A549 (cell line): ENCODE data around the gene GUCA1A. TPM values are rescaled to one million over a fixed set of nuclear protein-coding genes. Genes with fewer than 3 reads are reported as not detected.
"Not testable (repeated sequence)": the region's sequence is repeated elsewhere in the genome, so short reads cannot be mapped to it uniquely, and the experiment has no call there.

Experiments
- ATAC-seq, 2 experiments: fragments of 200-7000 bp in 1 of 2; fragments of >200 bp in 1 of 2; cut with Nextera tagmentation in 1 of 2; cut with Tn5 transposase in 1 of 2; 3 replicates each; pipeline versions ENCODE4 v1.8.0 to v1.9.1; 2018 to 2020; ENCODE audit warnings: mild to moderate bottlenecking in 1 of 2, moderate library complexity in 1 of 2
- CTCF ChIA-PET: fragments of 300-600 bp; sonication (Branson Sonifier 250); formaldehyde crosslinking; extraction: SDS; loops from one replicate; lab custom pipeline; 2021; ENCODE audit warnings: antibody characterized with exemption, inconsistent platforms; lab: Yijun Ruan, JAX
- POLR2A ChIA-PET: fragments of 350-600 bp; formaldehyde crosslinking; extraction: SDS; loops from one replicate; lab custom pipeline; 2021; ENCODE audit warnings: antibody characterized with exemption, inconsistent platforms; lab: Yijun Ruan, JAX
- DNase-seq, 2 experiments: peaks; one replicate each; pipeline versions ENCODE4 v3.0.0 to v3.0.0-alpha.2; 2011 to 2016; ENCODE audit warnings: low read depth in 1 of 2, low spot score in 1 of 2
- FAIRE-seq: peaks from 2 replicates; lab custom pipeline; 2011; peaks lifted over from hg19 to GRCh38; lab: Jason Lieb, UNC
- H3K27ac ChIP-seq, 2 experiments: fragments of >200 bp; sonication (Bioruptor Twin); formaldehyde crosslinking; 3 replicates each; pipeline ENCODE4 v1.5.1; 2016 to 2017
- H3K4me1 ChIP-seq: fragments of >200 bp; sonication (Bioruptor Twin); formaldehyde crosslinking; 3 replicates; pipeline ENCODE4 v1.6.1; 2016
- H3K4me2 ChIP-seq: fragments of >200 bp; sonication (Bioruptor Twin); formaldehyde crosslinking; 3 replicates; pipeline ENCODE4 v1.6.1; 2016
- H3K4me3 ChIP-seq: fragments of >200 bp; sonication (Bioruptor Twin); formaldehyde crosslinking; 3 replicates; pipeline ENCODE4 v1.5.1; 2016
- H3K9me3 ChIP-seq: fragments of >200 bp; sonication (Bioruptor Twin); formaldehyde crosslinking; 3 replicates; pipeline ENCODE4 v1.6.1; 2016
- CBX8 ChIP-seq: fragments of 200-600 bp; sonication (generic); IDR thresholded peaks from 2 replicates; pipeline ENCODE4 v1.6.1; 2016
- FOSB ChIP-seq: fragments of 250-450 bp; sonication (Bioruptor Pico); IDR thresholded peaks from 2 replicates; pipeline ENCODE4 v1.5.0; 2020; ENCODE audit warnings: mild to moderate bottlenecking, moderate library complexity
- FOXS1 ChIP-seq: fragments of 250-450 bp; sonication (Bioruptor Pico); IDR thresholded peaks from 2 replicates; pipeline ENCODE4 v1.5.0; 2020; ENCODE audit warnings: mild to moderate bottlenecking, moderate library complexity
- GATA3 ChIP-seq: IDR thresholded peaks from 2 replicates; pipeline ENCODE4 v1.6.1; 2012; ENCODE audit warnings: borderline replicate concordance
- HEYL ChIP-seq: fragments of 250-450 bp; sonication (Bioruptor Pico); IDR thresholded peaks from 2 replicates; pipeline ENCODE4 v1.8.0; 2021; ENCODE audit warnings: mild to moderate bottlenecking, moderate library complexity
- JUNB ChIP-seq: fragments of >200 bp; sonication (Bioruptor Twin); formaldehyde crosslinking; IDR thresholded peaks from 2 replicates; pipeline ENCODE4 v1.6.1; 2016
- KDM5A ChIP-seq: fragments of 200-600 bp; sonication (generic); IDR thresholded peaks from 2 replicates; pipeline ENCODE4 v1.6.1; 2016; ENCODE audit warnings: antibody characterized with exemption, mild to moderate bottlenecking
- PHF8 ChIP-seq: fragments of 200-600 bp; sonication (generic); IDR thresholded peaks from 2 replicates; pipeline ENCODE4 v1.6.1; 2016; ENCODE audit warnings: low read depth, mild to moderate bottlenecking, antibody characterized with exemption, moderate library complexity, borderline replicate concordance
- POLR2AphosphoS2 ChIP-seq: conservative IDR thresholded peaks from 2 replicates; pipeline ENCODE4 v1.6.1; 2012; ENCODE audit warnings: low read length, improper control_type of control experiment, inconsistent platforms
- RNF2 ChIP-seq: fragments of 200-600 bp; sonication (generic); IDR thresholded peaks from 2 replicates; pipeline ENCODE4 v1.6.1; 2016; ENCODE audit warnings: low read depth, mild to moderate bottlenecking, antibody characterized with exemption, moderate library complexity, borderline replicate concordance
- SMC3 ChIP-seq: fragments of >200 bp; sonication (Bioruptor Twin); formaldehyde crosslinking; IDR thresholded peaks from 3 replicates; pipeline ENCODE4 v1.6.1; 2018; ENCODE audit warnings: inconsistent platforms
- SREBF2 ChIP-seq: fragments of 450-650 bp; IDR thresholded peaks from 2 replicates; pipeline ENCODE4 v1.6.1; 2014; ENCODE audit warnings: mild to moderate bottlenecking, moderate library complexity
- TP53 ChIP-seq: fragments of 250-450 bp; sonication (Bioruptor Pico); IDR thresholded peaks from 2 replicates; pipeline ENCODE4 v1.5.0; 2021; ENCODE audit warnings: mild to moderate bottlenecking, moderate library complexity
- ZFP36 ChIP-seq: fragments of 450-650 bp; IDR thresholded peaks from 2 replicates; pipeline ENCODE4 v1.6.1; 2014; ENCODE audit warnings: borderline replicate concordance; ENCODE audit not compliant: partially characterized antibody
- ZNF302 ChIP-seq: fragments of 250-450 bp; sonication (Bioruptor Pico); IDR thresholded peaks from 2 replicates; pipeline ENCODE4 v1.9.0; 2021; ENCODE audit warnings: inconsistent platforms, mild to moderate bottlenecking, moderate library complexity
- WGBS: methylation state at CpG from one replicate; pipeline ENCODE4 v1.1.6; 2017; ENCODE audit errors: missing lambda C conversion rate; 5-methylcytosine and 5-hydroxymethylcytosine counted together
- polyA plus RNA-seq, 4 experiments: library from polyadenylated mRNA; depleted of rRNA in 3 of 4; stranded (reverse); fragments of >200 nt; fragmentation: RNase III in 1 of 4; extraction: RNeasy Plus Mini Kit Qiagen cat#74134 plus additional on column Dnase treatment in 1 of 4; gene quantifications; 2 replicates in 3 of 4; 3 replicates in 1 of 4; pipeline ENCODE4 v1.2.3, GENCODE V29; 2011 to 2017
- TF ChIP-seq, protein P1 (sequence below): fragments of 450-650 bp; IDR thresholded peaks from 2 replicates; pipeline ENCODE4 v1.6.1; 2014; ENCODE audit warnings: antibody characterized with exemption
- TF ChIP-seq, protein P2 (sequence below): fragments of 200-600 bp; sonication (generic); IDR thresholded peaks from 2 replicates; pipeline ENCODE4 v1.6.1; 2016; ENCODE audit warnings: antibody characterized with exemption, mild to moderate bottlenecking, moderate library complexity

The GUCA1A gene
- polyA plus RNA-seq, 2 of the 4 experiments (the other 2 are of a cell fraction): not detected

DNA sequence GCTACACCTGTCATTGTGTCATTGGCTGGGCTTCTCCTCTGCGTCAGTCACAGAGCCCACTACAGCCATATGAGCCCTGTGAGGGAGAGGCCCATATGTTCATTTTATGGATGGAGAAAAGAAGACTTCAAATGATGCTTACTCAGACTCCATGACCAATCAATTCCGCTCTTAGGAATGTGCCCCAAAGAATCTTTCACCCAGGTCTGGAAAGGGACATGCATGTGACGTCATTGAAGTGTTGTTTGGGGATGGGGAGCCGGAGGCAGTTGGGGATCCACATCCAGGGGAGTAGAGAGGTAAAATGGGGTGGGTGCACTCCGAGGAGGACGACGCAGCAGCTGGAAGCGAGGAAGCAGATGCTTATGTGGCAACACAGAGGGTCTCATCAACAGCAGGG is 21.1 kb upstream of the GUCA1A start:
- ATAC-seq (no peak), FAIRE-seq (no peak), DNase-seq (no peak)
- Histone ChIP-seq H3K9me3 (no peaks in the 10 kb centered on the region), H3K4me3 (no peak overlapping the region), H3K4me1 (0 out of 3 replicates have a peak, but pooled peaks cover 6% of the 10 kb centered on the region), H3K4me2 (no peak overlapping the region), H3K27ac (no peak overlapping the region; a peak in 1 of 6 replicates)
- 91% methylated on average over 8 of the region's 8 CpGs for WGBS
- ChIA-PET POLR2A (no interaction called here), CTCF (interaction anchor here (1.0 to 1.6 kb wide), 2 partner anchors 15 to 48 kb away, joined by 3 to 6 read pairs; no protein-coding TSS in a partner anchor)
- TF ChIP-seq, protein P1, sequence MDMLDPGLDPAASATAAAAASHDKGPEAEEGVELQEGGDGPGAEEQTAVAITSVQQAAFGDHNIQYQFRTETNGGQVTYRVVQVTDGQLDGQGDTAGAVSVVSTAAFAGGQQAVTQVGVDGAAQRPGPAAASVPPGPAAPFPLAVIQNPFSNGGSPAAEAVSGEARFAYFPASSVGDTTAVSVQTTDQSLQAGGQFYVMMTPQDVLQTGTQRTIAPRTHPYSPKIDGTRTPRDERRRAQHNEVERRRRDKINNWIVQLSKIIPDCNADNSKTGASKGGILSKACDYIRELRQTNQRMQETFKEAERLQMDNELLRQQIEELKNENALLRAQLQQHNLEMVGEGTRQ: no peak
- TF ChIP-seq GATA3 (no peak), SMC3 (no peak), HEYL (no peak), RNF2 (no peak), FOXS1 (CRISPR knock-in tag) (no peak), FOSB (no peak), POLR2AphosphoS2 (no peak)
- TF ChIP-seq, protein P2, sequence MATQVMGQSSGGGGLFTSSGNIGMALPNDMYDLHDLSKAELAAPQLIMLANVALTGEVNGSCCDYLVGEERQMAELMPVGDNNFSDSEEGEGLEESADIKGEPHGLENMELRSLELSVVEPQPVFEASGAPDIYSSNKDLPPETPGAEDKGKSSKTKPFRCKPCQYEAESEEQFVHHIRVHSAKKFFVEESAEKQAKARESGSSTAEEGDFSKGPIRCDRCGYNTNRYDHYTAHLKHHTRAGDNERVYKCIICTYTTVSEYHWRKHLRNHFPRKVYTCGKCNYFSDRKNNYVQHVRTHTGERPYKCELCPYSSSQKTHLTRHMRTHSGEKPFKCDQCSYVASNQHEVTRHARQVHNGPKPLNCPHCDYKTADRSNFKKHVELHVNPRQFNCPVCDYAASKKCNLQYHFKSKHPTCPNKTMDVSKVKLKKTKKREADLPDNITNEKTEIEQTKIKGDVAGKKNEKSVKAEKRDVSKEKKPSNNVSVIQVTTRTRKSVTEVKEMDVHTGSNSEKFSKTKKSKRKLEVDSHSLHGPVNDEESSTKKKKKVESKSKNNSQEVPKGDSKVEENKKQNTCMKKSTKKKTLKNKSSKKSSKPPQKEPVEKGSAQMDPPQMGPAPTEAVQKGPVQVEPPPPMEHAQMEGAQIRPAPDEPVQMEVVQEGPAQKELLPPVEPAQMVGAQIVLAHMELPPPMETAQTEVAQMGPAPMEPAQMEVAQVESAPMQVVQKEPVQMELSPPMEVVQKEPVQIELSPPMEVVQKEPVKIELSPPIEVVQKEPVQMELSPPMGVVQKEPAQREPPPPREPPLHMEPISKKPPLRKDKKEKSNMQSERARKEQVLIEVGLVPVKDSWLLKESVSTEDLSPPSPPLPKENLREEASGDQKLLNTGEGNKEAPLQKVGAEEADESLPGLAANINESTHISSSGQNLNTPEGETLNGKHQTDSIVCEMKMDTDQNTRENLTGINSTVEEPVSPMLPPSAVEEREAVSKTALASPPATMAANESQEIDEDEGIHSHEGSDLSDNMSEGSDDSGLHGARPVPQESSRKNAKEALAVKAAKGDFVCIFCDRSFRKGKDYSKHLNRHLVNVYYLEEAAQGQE: no peak
- TF ChIP-seq, all 56 proteins: peak for 0

DNA sequence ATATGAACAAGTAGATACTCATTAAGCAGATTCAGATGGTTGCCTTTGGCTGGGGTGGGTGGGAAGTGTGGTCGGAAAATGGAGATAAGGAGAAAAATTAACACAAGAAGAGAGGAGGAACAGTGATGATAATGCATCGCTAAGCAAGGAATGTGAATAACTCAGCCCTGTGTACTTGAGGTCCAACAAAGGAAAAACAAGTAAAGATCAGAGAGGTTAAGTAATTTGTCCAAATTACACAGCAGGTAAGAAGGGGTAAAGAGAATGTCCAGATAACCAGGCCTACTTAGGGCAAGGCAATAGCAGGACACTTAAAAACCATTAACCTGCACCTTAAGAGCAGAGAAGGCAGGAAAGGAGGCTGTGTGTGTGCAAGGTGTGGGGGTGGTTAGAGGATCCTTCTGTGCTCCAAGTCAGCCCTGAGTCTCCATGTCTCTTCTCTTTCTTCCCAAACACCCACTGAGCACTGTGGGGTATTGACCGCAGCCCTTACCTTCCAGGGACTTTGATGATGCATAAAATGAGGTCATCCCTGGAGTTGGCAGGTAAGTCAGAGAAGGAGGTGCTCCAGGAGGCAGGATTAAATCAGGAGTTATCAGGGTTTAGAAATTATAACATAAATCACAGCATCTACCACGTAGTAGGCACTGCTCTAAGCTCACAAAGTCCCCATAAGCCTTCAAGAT is 20.5 kb upstream of the GUCA1A start:
- TF ChIP-seq ZFP36: peak; percentile 36
- 0 out of 6 replicates have a peak, but pooled peaks of 1 of the 2 experiments have one; percentile 20 for ATAC-seq
- H3K4me3 ChIP-seq, DNase-seq, H3K27ac ChIP-seq, H3K4me1 ChIP-seq, H3K4me2 ChIP-seq, FAIRE-seq, H3K9me3 ChIP-seq, POLR2A ChIA-PET: not testable (repeated sequence)
- 87% methylated on average over 3 of the region's 4 CpGs for WGBS
- CTCF ChIA-PET: interaction anchor here (1.0 to 2.1 kb wide), 3 partner anchors 10 to 66 kb away, joined by 3 to 8 read pairs (median 3); no protein-coding TSS in a partner anchor

DNA sequence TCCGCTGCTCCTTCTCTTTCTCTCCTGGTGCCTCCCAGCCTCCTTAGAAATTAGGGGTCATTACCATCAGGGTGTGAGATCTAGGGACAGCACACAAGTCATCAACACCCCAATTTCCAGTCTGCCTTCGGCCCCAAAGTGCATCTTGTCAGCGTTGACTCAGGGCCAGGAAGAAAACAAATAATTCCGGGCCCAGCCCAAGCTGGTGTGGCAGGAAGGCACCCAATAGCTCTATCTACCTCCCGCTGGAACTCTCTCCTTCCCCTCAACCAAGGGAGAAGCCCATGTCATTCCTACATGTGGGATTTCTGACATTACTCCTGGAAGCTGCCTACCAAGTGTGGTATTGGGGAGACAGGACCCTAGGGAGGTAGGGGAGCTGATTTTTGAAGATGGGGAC is 19.2 kb upstream of the GUCA1A start:
- ATAC-seq: no peak
- Histone ChIP-seq H3K27ac (peak overlapping the region in 1 of 2 experiments; percentile 47; a peak in 1 of 6 replicates), H3K4me1 (0 out of 3 replicates have a peak, but pooled peaks cover 4% of the 10 kb centered on the region), H3K4me3 (no peak overlapping the region), H3K9me3 (no peaks in the 10 kb centered on the region), H3K4me2 (no peak overlapping the region)
- WGBS: 28% methylated on average over 4 of the region's 5 CpGs
- DNase-seq: no peak
- ChIA-PET POLR2A (no interaction called here), CTCF (interaction anchor here (0.6 to 2.1 kb wide), 6 partner anchors 11 to 96 kb away, joined by 3 to 8 read pairs (median 4); no protein-coding TSS in a partner anchor)
- TF ChIP-seq PHF8 (no peak), SREBF2 (no peak), ZNF302 (CRISPR knock-in tag) (no peak), KDM5A (no peak), JUNB (no peak), TP53 (CRISPR knock-in tag) (no peak), CBX8 (no peak)
- no peak for FAIRE-seq
